IMR-90 (cell line): ENCODE results near the gene LIMCH1. TPM values are rescaled to one million over a fixed set of nuclear protein-coding genes. Genes with fewer than 3 reads are reported as not detected.

Experiments
- ATAC-seq: fragments of 200-7000 bp; cut with Tn5 transposase; 2 replicates; pipeline ENCODE4 v1.9.1; 2020; ENCODE audit warnings: low read depth, mild to moderate bottlenecking, moderate library complexity
- BruUV-seq: library from RNA; stranded (reverse); fragments of 400-500 nt; replicated peaks from 2 replicates; lab custom pipeline; 2021; lab: Mats Ljungman, UMichigan
- CTCF ChIA-PET: fragments of 300-600 bp; formaldehyde crosslinking; extraction: SDS; loops from one replicate; lab custom pipeline; 2021; ENCODE audit warnings: antibody characterized with exemption; lab: Yijun Ruan, JAX
- POLR2A ChIA-PET: fragments of 300-600 bp; sonication (Branson Sonifier 250); formaldehyde crosslinking; loops from one replicate; lab custom pipeline; 2022; ENCODE audit warnings: antibody characterized with exemption; ENCODE audit not compliant: unreplicated experiment; lab: Charles Lee
- DNase-seq: peaks from one replicate; pipeline ENCODE4 v3.0.0; 2013
- H2AFZ ChIP-seq: replicated peaks from 2 replicates; pipeline ENCODE3; 2013; ENCODE audit warnings: low read length, mild to moderate bottlenecking; ENCODE audit not compliant: poor library complexity
- H2AK5ac ChIP-seq: 2 replicates; pipeline ENCODE4 v1.6.1; 2013; ENCODE audit warnings: low read depth, low read length, inconsistent platforms
- H2AK9ac ChIP-seq: replicated peaks from 2 replicates; pipeline ENCODE3; 2013; ENCODE audit warnings: mild to moderate bottlenecking, low read depth, low read length, moderate library complexity; ENCODE audit not compliant: poor library complexity
- H2BK120ac ChIP-seq: 2 replicates; pipeline ENCODE4 v1.6.1; 2013; ENCODE audit warnings: low read depth, low read length, inconsistent platforms
- H2BK15ac ChIP-seq: 3 replicates; pipeline ENCODE4 v1.6.1; 2013; ENCODE audit warnings: low read depth, low read length, inconsistent platforms
- H2BK20ac ChIP-seq: 2 replicates; pipeline ENCODE4 v1.6.1; 2013; ENCODE audit warnings: low read depth, mild to moderate bottlenecking, inconsistent platforms, low read length, moderate library complexity
- H2BK5ac ChIP-seq: 2 replicates; pipeline ENCODE4 v1.6.1; 2013; ENCODE audit warnings: mild to moderate bottlenecking, low read depth, low read length, inconsistent platforms; ENCODE audit not compliant: poor library complexity, severe bottlenecking
- H3K14ac ChIP-seq: replicated peaks from 2 replicates; pipeline ENCODE4 v1.6.1; 2013; ENCODE audit warnings: low read depth, low read length, inconsistent platforms
- H3K18ac ChIP-seq: 2 replicates; pipeline ENCODE4 v1.6.1; 2013; ENCODE audit warnings: low read depth, low read length, control low read depth
- H3K23ac ChIP-seq: 2 replicates; pipeline ENCODE4 v1.6.1; 2013; ENCODE audit warnings: low read depth, low read length, inconsistent platforms
- H3K27ac ChIP-seq: 2 replicates; pipeline ENCODE4 v1.5.1; 2013; ENCODE audit warnings: mild to moderate bottlenecking, control low read depth, low read length; ENCODE audit not compliant: insufficient read depth
- H3K27me3 ChIP-seq: 2 replicates; pipeline ENCODE4 v1.6.1; 2013; ENCODE audit warnings: low read length; ENCODE audit not compliant: control insufficient read depth, insufficient read depth
- H3K36me3 ChIP-seq: 2 replicates; pipeline ENCODE4 v1.6.1; 2013; ENCODE audit warnings: low read length, mixed read lengths; ENCODE audit not compliant: control insufficient read depth, insufficient read depth
- H3K4ac ChIP-seq: 2 replicates; pipeline ENCODE4 v1.6.1; 2013; ENCODE audit warnings: low read depth, low read length, inconsistent platforms
- H3K4me1 ChIP-seq: 2 replicates; pipeline ENCODE4 v1.6.1; 2013; ENCODE audit warnings: low read length, mixed read lengths; ENCODE audit not compliant: control insufficient read depth, insufficient read depth
- H3K4me2 ChIP-seq: 2 replicates; pipeline ENCODE4 v1.6.1; 2013; ENCODE audit warnings: low read depth, mild to moderate bottlenecking, control low read depth, low read length, moderate library complexity
- H3K4me3 ChIP-seq: 2 replicates; pipeline ENCODE4 v1.5.1; 2013; ENCODE audit warnings: low read depth, mild to moderate bottlenecking, control low read depth, low read length, moderate library complexity; ENCODE audit not compliant: insufficient read depth
- H3K56ac ChIP-seq: 2 replicates; pipeline ENCODE4 v1.6.1; 2013; ENCODE audit warnings: low read length, inconsistent platforms; ENCODE audit not compliant: insufficient read depth; ENCODE audit errors: extremely low read depth
- H3K79me1 ChIP-seq, 2 experiments: 2 replicates each; pipeline ENCODE4 v1.6.1; 2013; ENCODE audit warnings: low read length in 2 of 2, inconsistent platforms in 1 of 2, low read depth in 1 of 2
- H3K9ac ChIP-seq: 2 replicates; pipeline ENCODE4 v1.6.1; 2013; ENCODE audit warnings: low read depth, low read length, control low read depth
- H3K9me1 ChIP-seq: 2 replicates; pipeline ENCODE4 v1.6.1; 2013; ENCODE audit warnings: low read length, inconsistent platforms; ENCODE audit not compliant: insufficient read depth
- H3K9me3 ChIP-seq: 2 replicates; pipeline ENCODE4 v1.6.1; 2013; ENCODE audit warnings: low read length; ENCODE audit not compliant: control insufficient read depth, insufficient read depth
- H4K20me1 ChIP-seq: 2 replicates; pipeline ENCODE4 v1.6.1; 2013; ENCODE audit warnings: low read length, inconsistent platforms; ENCODE audit not compliant: insufficient read depth
- H4K5ac ChIP-seq: 2 replicates; pipeline ENCODE4 v1.6.1; 2013; ENCODE audit warnings: mild to moderate bottlenecking, low read depth, low read length, control low read depth
- H4K8ac ChIP-seq, 2 experiments: 2 replicates each; pipeline ENCODE4 v1.6.1; 2013; ENCODE audit warnings: low read depth in 2 of 2, low read length in 2 of 2, control low read depth in 1 of 2, inconsistent platforms in 1 of 2
- H4K91ac ChIP-seq: 2 replicates; pipeline ENCODE4 v1.6.1; 2013; ENCODE audit warnings: low read depth, low read length, inconsistent platforms; ENCODE audit not compliant: insufficient read depth
- MXI1 ChIP-seq: IDR thresholded peaks from 2 replicates; pipeline ENCODE4 v1.6.1; 2012; ENCODE audit warnings: low read depth, mild to moderate bottlenecking, low read length, moderate library complexity, borderline replicate concordance
- NFE2L2 ChIP-seq: fragments of 150-350 bp; IDR thresholded peaks from 2 replicates; pipeline ENCODE4 v1.6.1; 2016; ENCODE audit warnings: low read depth, mild to moderate bottlenecking, low read length
- POLR2A ChIP-seq: IDR thresholded peaks from 2 replicates; pipeline ENCODE4 v1.6.1; 2012; ENCODE audit warnings: mild to moderate bottlenecking, low read depth, low read length
- WGBS, 2 experiments: methylation state at CpG; one replicate each; pipeline versions ENCODE4 v1.1.5 to v1.1.7; 2013; ENCODE audit warnings: missing lambda C conversion rate in 2 of 2; ENCODE audit not compliant: insufficient read length in 1 of 2; ENCODE audit errors: extremely low coverage in 2 of 2; 5-methylcytosine and 5-hydroxymethylcytosine counted together
- dilution Hi-C: fragments of 300-500 bp; cut with HindIII; formaldehyde crosslinking; loops from one replicate; pipeline ENCODE4 v1.14.3; 2018; ENCODE audit warnings: low sequenced_read_pairs; ENCODE audit not compliant: unreplicated experiment
- in situ Hi-C: fragments of 300-500 bp; cut with MboI; formaldehyde crosslinking; loops from 3 replicates; pipeline ENCODE4 v1.14.3; 2019; ENCODE audit warnings: low sequenced_read_pairs, inconsistent platforms, mixed read lengths
- intact Hi-C: fragments of 100-400 bp; cut with micrococcal nuclease; formaldehyde crosslinking; loops from 2 replicates; pipeline ENCODE4 v1.10.0; 2022
- polyA plus RNA-seq, 3 experiments: library from polyadenylated mRNA; depleted of rRNA; stranded (reverse); fragments of >200 nt; gene quantifications; 2 replicates each; pipeline ENCODE4 v1.2.3, GENCODE V29; 2012; ENCODE audit warnings: low replicate concordance in 1 of 3
- total RNA-seq: library from RNA; depleted of rRNA; stranded (reverse); fragments of >200 nt; gene quantifications from 2 replicates; pipeline ENCODE4 v1.2.3, GENCODE V29; 2012

Gene LIMCH1
- total and polyA plus RNA-seq, 2 of the 4 experiments (the other 2 are of a cell fraction), result 0.89 to 2.9 TPM

GRCh38 chr4:41586675-41587225, 48.8 kb downstream of the LIMCH1 start:
- no peak for DNase-seq
- Histone ChIP-seq H2AK9ac (no peak overlapping the region), H3K36me3 (no peaks in the 10 kb centered on the region), H4K91ac (no peak overlapping the region), H2BK20ac (no peak overlapping the region), H3K4me1 (no peaks in the 10 kb centered on the region), H3K9me1 (no peaks in the 10 kb centered on the region; the same call in 1 of the 2 replicates), H3K9ac (no peak overlapping the region), H2AK5ac (no peak overlapping the region), H2BK120ac (no peak overlapping the region), H3K23ac (no peak overlapping the region), H2AFZ (no peak overlapping the region), H4K20me1 (no peaks in the 10 kb centered on the region), H3K9me3 (no peaks in the 10 kb centered on the region), H3K14ac (no peak overlapping the region), H4K5ac (no peak overlapping the region), H3K18ac (no peak overlapping the region), H3K79me1 (no peaks in the 10 kb centered on the region), H3K27me3 (no peaks in the 10 kb centered on the region), H3K56ac (no peak overlapping the region), H4K8ac (no peak overlapping the region), H3K4me2 (no peak overlapping the region), H3K4ac (no peak overlapping the region), H2BK15ac (no peak overlapping the region), H3K27ac (no peak overlapping the region), H2BK5ac (no peak overlapping the region), H3K4me3 (no peak overlapping the region)
- in situ Hi-C loops, result no loop called here
- BruUV-seq, result no TSS peak
- whole genome bisulfite sequencing, 2 experiments, result no CpG with 5 or more reads among the region's 2 CpGs
- no peak for TF ChIP-seq NFE2L2
- no peak for TF ChIP-seq MXI1
- no peak for TF ChIP-seq POLR2A
- intact Hi-C loops, result no loop called here
- CTCF ChIA-PET, result no interaction called here
- dilution Hi-C loops, result no loop called here
- POLR2A ChIA-PET, result no interaction called here
- ATAC-seq, result no peak
